Measurements from ENCODE around the gene HCCS. TPM values are rescaled to one million over a fixed set of nuclear protein-coding genes. Genes with fewer than 3 reads are reported as not detected.

Gene HCCS
- total RNA-seq, result 57.7 TPM
- long read RNA-seq, transcript HCCS-202 (7 exons, 1,072 nt), result major isoform, 47 of 52 reads
- long read RNA-seq, partial matches to known transcripts, result 1 of 52 reads
- long read RNA-seq, other reads (novel, unspliced or antisense), result 3 of 52 reads

- intact Hi-C loops (cut with micrococcal nuclease), result no loop called here
- DNase-seq (peak; percentile 89), ATAC-seq (peak; percentile 99)
Measured at GRCh38 chrX:11111037-11111851, at the start of gene HCCS. HCCS (plus strand) TSS chrX:11111332; CDS start chrX:11112061, 729 bp downstream.

- intact Hi-C loops (cut with micrococcal nuclease), result no loop called here
- no peak for ATAC-seq
- no peak for DNase-seq
Measured at GRCh38 chrX:11064276-11064675, 46.9 kb upstream of the HCCS start.

- intact Hi-C loops (cut with micrococcal nuclease), result no loop called here
- ATAC-seq (no peak), DNase-seq (no peak)
Measured at GRCh38 chrX:11064851-11065600, 46.1 kb upstream of the HCCS start.

DNA sequence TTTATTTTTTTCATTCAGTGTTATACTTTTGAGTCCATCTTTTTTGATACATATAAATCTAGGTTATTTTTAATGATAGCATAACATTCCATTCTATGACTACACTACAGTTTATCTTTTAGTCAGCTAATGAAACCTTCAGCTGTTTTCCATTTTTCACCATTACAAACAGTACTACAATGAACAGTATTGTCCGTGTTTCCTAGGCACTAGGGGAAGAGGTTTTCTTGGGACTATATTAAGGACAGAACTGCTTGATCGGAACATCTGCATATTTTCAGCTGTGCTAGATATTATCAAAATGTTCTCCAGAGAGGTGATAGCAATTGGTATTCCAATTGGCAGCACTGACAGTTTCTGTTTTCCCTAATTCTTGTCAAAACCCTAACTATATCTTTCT lies 44.3 kb upstream of the HCCS start:
- no peak for DNase-seq
- intact Hi-C loops (cut with micrococcal nuclease), result no loop called here
- ATAC-seq, result no peak

- intact Hi-C loops (cut with micrococcal nuclease), result no loop called here
- DNase-seq (no peak), ATAC-seq (no peak)
Measured at GRCh38 chrX:11073381-11073780, 37.8 kb upstream of the HCCS start.

DNA sequence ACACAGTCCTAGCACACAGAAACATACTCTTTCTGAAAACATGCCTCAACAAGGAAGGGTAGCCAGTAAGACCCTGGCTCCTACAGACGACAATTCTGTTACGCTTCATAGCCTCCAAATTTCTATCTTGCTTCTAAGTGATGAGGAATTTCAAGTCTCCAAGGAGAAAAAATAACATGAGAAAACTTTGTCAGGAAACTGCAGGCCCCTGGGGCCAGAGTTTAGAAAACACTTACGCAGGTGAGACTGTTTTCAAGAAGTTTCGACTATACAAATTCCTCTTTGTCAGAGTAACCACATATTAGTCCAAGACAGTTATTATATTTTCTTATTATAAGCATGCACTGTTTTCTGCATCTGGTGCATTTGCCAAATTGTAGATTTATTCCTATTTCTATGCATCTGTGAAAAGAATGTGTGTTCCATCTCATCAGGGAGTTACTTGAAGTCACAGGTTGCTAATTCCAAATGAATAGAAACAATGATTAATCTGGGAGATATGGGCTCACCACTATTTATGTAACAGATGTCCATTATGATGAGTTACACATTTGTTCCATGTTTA lies 30.3 kb upstream of the HCCS start:
- DNase-seq (no peak), ATAC-seq (no peak)
- intact Hi-C loops (cut with micrococcal nuclease), result no loop called here

DNA sequence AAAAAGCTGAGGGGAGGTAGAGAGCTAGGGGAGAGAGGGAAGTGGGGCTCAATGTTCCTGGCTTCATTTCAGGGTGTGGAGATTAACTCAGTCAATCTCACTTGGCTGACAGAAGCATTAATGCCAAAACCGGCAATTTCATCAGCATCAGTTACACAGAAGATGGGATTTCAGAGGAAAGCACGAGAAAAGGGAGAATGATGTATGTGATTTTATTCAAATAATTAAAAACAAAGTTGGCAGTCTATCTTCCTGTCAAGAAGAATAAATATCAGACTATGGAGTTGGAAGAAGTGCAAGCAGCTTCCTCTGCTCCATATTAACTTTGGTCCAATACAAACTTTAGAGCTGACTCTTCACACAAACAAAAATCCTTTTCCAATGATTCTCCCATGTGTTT lies 29.6 kb upstream of the HCCS start:
- intact Hi-C loops (cut with micrococcal nuclease), result no loop called here
- ATAC-seq (no peak), DNase-seq (no peak)

DNA sequence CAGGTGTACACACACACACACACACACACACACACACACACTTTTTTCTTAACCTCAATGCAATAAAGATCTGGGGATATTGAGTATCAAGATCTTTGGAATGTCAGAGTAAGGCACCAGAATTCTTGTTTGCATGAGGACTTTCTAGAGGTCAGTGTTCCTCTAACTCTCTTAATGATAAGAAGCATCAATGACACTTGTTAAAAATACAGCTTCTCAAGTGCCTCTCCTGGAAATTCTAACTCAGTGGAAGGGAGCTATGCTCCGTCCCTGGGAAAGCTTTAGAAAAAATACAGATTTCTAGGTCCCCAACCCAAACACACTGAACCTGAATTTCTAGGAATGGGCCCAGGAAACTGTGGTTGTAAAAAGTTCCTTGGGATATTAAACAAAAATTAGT lies 25.8 kb upstream of the HCCS start:
- ATAC-seq (no peak), DNase-seq (no peak)
- intact Hi-C loops (cut with micrococcal nuclease), result no loop called here

GRCh38 chrX:11089802-11090201 lies 21.3 kb upstream of the HCCS start:
- intact Hi-C loops (cut with micrococcal nuclease), result no loop called here
- DNase-seq, result no peak
- no peak for ATAC-seq

GRCh38 chrX:11097933-11098332 lies 13.2 kb upstream of the HCCS start:
- ATAC-seq (no peak), DNase-seq (no peak)
- intact Hi-C loops (cut with micrococcal nuclease), result no loop called here

DNA sequence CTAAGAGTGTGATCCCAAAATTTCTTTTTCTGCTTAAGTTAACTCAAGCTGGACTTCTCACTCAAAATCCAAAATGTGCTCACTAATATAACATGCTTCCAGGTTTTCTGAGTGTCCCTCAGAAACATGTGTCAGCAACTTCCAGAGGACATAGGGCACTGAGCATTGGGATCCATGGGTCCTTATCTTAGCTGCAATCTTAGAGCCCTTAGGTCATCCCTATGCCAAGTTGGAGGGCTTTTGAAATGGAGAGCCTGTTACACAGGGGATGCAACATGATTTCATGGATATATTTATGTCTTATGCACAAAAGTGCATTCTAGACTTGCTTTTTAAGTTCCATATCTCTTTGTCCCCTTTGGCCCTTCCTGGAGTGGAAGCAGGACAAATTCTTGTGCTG lies 11.7 kb upstream of the HCCS start:
- intact Hi-C loops (cut with micrococcal nuclease), result no loop called here
- DNase-seq (no peak), ATAC-seq (no peak)

DNA sequence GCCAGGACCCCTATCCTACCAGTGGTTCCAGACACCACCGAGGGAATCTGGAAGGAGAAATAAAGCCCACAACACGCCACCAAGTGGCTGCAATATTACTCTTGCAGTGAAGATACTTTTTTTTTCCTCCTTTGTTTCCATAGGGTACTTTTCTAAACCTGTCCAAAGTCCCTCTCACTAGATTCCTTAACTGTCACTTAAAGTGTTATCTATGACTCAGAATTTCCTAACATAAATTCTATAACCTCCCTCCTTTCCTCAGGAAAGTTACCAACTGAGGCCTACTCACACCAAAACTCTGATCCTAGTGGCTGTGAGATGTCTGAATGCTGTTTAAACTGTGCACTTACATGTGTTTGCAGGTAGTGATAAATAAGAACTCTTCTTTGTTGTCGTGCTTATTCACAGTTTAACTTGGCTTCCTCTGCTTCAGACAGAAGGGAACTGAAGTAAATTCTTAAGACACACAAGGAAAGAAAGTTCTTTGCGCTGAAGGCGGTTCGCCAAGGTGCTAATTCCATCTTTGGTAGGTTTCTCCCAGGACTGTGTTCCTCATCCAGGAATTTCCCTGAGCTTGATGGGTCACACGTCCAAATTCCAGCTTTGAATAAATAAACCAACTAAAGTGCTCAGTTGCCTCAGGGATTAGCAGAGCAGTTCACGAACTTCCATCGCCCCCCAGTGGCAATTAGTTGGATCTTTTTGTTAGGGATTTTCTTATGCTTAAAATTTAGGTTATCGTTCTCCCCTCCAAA lies 10.7 kb upstream of the HCCS start:
- no peak for DNase-seq
- ATAC-seq, result peak; percentile 47
- intact Hi-C loops (cut with micrococcal nuclease), result no loop called here

DNA sequence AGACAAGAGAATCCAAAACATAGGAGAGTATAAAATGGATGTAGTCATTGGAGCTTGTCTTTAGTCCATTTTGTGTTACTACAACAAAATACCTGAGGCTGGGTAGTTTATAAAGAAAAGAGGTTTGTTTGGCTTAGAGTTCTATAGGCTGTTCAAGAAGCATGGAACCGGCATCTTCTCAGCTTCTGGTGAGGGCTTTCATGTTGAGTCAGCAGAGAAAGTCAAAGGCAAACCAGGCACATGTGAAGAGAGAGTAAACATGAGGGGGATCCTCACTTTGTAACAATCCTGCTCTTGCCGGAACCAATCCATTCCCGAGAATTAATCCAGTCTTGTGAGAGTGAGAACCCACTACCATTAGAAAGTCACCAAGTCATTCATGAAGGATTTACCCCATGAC lies 8.1 kb upstream of the HCCS start:
- no peak for DNase-seq

DNA sequence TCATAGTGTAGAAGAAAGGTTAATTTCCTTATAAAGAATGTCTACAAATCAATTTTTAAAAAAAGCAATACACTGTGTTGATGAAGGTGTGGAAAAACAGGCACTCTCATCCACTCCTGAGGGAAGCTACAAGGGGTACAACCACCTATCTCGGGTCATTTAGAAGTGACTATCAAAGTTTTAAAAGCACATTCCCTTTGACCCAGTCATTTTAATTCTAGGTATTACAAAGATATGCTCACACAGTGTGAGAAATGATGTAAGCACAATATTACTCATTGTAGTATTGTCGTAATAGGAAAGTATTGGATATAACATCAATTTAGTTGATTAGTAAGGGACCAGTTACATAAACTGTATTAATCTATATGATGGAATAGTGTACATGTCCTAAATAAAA lies 7.4 kb upstream of the HCCS start:
- no peak for DNase-seq
- ATAC-seq, result no peak
- intact Hi-C loops (cut with micrococcal nuclease), result no loop called here

More for the DNA sequence above, 8.1 kb upstream of the HCCS start:
- intact Hi-C loops (cut with micrococcal nuclease), result no loop called here
- ATAC-seq, result no peak

DNA sequence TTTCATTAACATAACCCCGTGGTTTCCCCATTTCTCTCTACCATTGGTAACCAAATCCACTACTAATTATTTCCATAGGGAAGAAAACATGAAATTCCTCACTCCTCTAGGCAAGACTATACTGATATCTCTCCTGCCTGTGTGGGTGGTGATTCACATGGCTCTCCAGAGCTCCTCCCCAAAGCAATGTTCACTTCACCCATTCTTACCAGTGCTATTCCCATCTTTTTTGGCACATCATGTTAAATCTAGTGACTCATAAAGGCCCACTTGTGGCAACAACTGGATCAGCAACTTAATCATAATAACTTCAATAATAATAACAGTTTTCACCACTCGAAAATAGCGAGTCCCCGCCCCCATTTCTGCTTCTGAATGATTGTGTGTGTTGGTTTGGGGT lies 6.1 kb upstream of the HCCS start:
- intact Hi-C loops (cut with micrococcal nuclease), result no loop called here
- ATAC-seq (no peak), DNase-seq (no peak)

GRCh38 chrX:11108253-11108941 lies 2.7 kb upstream of the HCCS start:
- no peak for ATAC-seq
- DNase-seq, result no peak
- intact Hi-C loops (cut with micrococcal nuclease), result no loop called here

DNA sequence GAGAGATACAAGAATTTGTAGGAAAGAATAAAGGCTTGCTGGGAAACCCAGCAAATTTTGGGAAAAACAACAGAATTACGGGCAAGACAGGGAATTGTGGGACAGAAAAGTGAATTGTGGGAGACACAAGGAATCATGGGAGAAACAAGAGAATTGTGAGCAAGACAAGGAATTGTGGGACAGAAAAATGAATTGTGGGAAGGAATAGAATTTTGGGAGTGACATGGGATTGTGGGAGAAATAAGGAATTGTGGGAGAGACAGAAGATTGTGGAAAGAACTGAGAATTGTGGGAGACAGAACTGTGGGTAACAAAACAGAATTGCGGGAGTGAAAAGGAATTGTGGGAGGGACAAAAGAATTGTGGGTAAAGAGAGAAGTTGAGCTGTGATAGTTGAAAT lies 1.2 kb upstream of the HCCS start:
- intact Hi-C loops (cut with micrococcal nuclease), result no loop called here
- no peak for ATAC-seq
- DNase-seq, result no peak

DNA sequence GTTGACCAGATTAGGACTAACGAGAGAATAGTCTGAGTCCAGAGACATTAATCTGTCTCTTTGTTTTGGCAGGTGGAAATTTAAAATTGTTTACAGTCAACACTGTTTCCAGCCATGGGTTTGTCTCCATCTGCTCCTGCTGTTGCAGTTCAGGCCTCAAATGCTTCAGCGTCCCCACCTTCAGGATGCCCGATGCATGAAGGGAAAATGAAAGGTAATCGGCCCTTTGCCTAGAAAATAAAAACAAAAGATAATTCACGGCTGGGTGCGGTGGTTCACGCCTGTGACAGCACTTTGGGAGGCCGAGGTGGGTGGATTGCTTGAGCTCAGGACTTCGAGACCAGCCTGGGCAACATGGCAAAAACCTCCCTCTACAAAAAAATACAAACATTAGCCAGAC lies 815 bp downstream of the HCCS start:
- intact Hi-C loops (cut with micrococcal nuclease), result no loop called here
- no peak for ATAC-seq
- no peak for DNase-seq

GRCh38 chrX:11113731-11114130 lies 2.6 kb downstream of the HCCS start:
- no peak for ATAC-seq
- intact Hi-C loops (cut with micrococcal nuclease), result no loop called here
- no peak for DNase-seq

Measured in left ventricle myocardium superior (tissue), 1 donor.